Left lung (tissue), 10 donors: ENCODE data around the gene DNAJC4. TPM values are rescaled to one million over a fixed set of nuclear protein-coding genes. Genes with fewer than 3 reads are reported as not detected.

ENCODE experiments used
- ATAC-seq: fragments of 200-7000 bp; cut with Tn5 transposase; one replicate; pipeline ENCODE4 v1.9.1; 2020; ENCODE audit warnings: moderate library complexity
- DNase-seq, 4 donors: peaks; one replicate each; pipeline ENCODE4 v3.0.0-alpha.2; 2013 to 2020
- H3K27ac ChIP-seq, 2 donors: fragments of 200-600 bp; sonication (generic) in 1 of 2; one replicate each; pipeline versions ENCODE4 v1.5.0 to v1.8.0; 2020 to 2021
- H3K27me3 ChIP-seq, 2 donors: fragments of 200-600 bp; sonication (generic) in 1 of 2; one replicate each; pipeline versions ENCODE4 v1.5.0 to v1.8.0; 2020 to 2021
- H3K36me3 ChIP-seq, 2 donors: fragments of 200-600 bp; sonication (generic) in 1 of 2; one replicate each; pipeline versions ENCODE4 v1.5.0 to v1.8.0; 2020 to 2021
- H3K4me1 ChIP-seq, 2 donors: fragments of 200-600 bp; one replicate each; pipeline ENCODE4 v1.8.0; 2021
- H3K4me3 ChIP-seq, 2 donors: fragments of 200-600 bp; sonication (generic) in 1 of 2; one replicate each; pipeline versions ENCODE4 v1.5.0 to v1.8.0; 2020 to 2021; ENCODE audit warnings: mild to moderate bottlenecking in 1 of 2
- H3K9me3 ChIP-seq, 2 donors: fragments of 200-600 bp; sonication (generic) in 1 of 2; one replicate each; pipeline versions ENCODE4 v1.5.0 to v1.8.0; 2020 to 2021
- intact Hi-C, 2 donors: fragments of 100-400 bp; cut with DNase I; formaldehyde crosslinking; loops; one replicate each; pipeline versions ENCODE4 v1.11.2 to v1.14.2; 2022
- polyA plus RNA-seq, 6 donors: library from polyadenylated mRNA; unstranded; fragments of 120-200 nt; gene quantifications; one replicate each; pipeline ENCODE4 v1.2.1, GENCODE V29; 2013; ENCODE audit not compliant: insufficient read length in 6 of 6
- total RNA-seq, 2 donors: library from RNA; stranded (reverse); fragmentation: NEBNext Ultra II Directional; extraction: Animal tissue kit (Norgen Biotek cat#: 25700); gene quantifications; one replicate each; pipeline ENCODE4 v1.2.1, GENCODE V29; 2021
- TF ChIP-seq, protein P1 (sequence below), 2 donors: fragments of 200-600 bp; sonication (generic) in 1 of 2; IDR thresholded peaks; one replicate each; pipeline versions ENCODE4 v1.5.0 to v1.8.0; 2021; ENCODE audit warnings: antibody characterized with exemption in 2 of 2
- donor health status: DM: no; HTN: yes; CAD: no.
- donor health status: DM: no; HTN: no; CAD: no.

The DNAJC4 gene
- total and polyA plus RNA-seq, 8 donors = 26.0 to 83.9 (median 68.7) TPM

- TF ChIP-seq, protein P1, sequence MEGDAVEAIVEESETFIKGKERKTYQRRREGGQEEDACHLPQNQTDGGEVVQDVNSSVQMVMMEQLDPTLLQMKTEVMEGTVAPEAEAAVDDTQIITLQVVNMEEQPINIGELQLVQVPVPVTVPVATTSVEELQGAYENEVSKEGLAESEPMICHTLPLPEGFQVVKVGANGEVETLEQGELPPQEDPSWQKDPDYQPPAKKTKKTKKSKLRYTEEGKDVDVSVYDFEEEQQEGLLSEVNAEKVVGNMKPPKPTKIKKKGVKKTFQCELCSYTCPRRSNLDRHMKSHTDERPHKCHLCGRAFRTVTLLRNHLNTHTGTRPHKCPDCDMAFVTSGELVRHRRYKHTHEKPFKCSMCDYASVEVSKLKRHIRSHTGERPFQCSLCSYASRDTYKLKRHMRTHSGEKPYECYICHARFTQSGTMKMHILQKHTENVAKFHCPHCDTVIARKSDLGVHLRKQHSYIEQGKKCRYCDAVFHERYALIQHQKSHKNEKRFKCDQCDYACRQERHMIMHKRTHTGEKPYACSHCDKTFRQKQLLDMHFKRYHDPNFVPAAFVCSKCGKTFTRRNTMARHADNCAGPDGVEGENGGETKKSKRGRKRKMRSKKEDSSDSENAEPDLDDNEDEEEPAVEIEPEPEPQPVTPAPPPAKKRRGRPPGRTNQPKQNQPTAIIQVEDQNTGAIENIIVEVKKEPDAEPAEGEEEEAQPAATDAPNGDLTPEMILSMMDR (IDR thresholded peaks at IDR 0.05) = no peak
- Histone ChIP-seq H3K27ac (no peak overlapping the region), H3K4me3 (no peak overlapping the region), H3K9me3 (no peaks in the 10 kb centered on the region), H3K36me3 (peaks cover 0 to 100% of the 10 kb centered on the region in 2 donors), H3K4me1 (no peaks in the 10 kb centered on the region), H3K27me3 (no peaks in the 10 kb centered on the region)
- intact Hi-C loops = no loop called here
- DNase-seq = no peak
- no peak for ATAC-seq
Measured at GRCh38 chr11:64198511-64198910, 31.8 kb upstream of the DNAJC4 start.

DNA sequence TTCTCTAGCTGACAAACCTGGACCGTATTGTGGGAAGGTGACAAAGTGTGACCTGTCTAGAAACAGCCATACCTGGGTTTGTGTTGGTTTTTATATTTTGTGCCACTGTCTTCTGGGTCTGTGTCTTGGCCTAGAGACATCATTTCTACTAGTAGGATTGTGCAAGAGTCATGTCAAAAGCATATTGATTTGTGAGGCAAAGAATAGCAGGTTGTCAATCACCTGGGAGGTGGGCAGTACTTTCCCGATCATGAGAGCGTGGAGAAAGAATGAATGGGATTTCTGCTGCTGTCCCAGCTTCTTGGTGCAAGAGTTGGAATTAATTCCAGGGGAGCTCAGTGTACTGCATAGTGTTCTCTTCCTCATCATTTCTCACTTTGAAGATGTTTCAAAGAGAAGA, 28.8 kb upstream of the DNAJC4 start:
- TF ChIP-seq, protein P1 (IDR thresholded peaks at IDR 0.05) = no peak
- Histone ChIP-seq H3K27me3 (no peaks in the 10 kb centered on the region), H3K4me3 (no peak overlapping the region), H3K36me3 (peaks cover 7 to 97% of the 10 kb centered on the region in 2 donors), H3K27ac (no peak overlapping the region), H3K4me1 (peaks cover 0 to 28% of the 10 kb centered on the region in 2 donors), H3K9me3 (no peaks in the 10 kb centered on the region)
- no peak for DNase-seq
- intact Hi-C loops = loop anchor here in 1 of 2 donors (5.0 kb wide), 1 partner anchor 101 kb away; the partner anchor contains the start of gene CATSPERZ
- ATAC-seq = no peak

DNA sequence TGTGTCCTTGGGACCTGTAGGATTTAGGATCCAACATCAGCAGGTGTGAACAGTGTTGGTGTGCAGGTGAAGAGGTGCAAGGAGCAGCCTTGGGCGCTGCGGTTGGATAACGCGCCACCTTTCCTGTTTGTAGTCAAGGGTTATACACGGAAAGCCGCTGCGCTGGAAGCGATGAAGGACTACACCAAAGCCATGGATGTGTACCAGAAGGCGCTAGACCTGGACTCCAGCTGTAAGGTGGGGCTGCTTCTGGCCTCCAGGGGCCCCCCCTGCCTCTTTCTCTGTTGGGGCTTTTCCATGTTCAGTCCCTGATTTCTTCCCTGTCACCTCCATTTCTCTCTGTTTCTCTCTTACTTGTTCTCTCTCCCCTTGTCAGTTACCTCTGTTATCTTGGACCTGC, 27.4 kb upstream of the DNAJC4 start:
- no peak overlapping the region for H3K4me3 ChIP-seq
- peaks cover 2 to 37% of the 10 kb centered on the region in 2 donors for H3K4me1 ChIP-seq
- intact Hi-C loops = loop anchor here in 1 of 2 donors (5.0 kb wide), 1 partner anchor 99 kb away; the partner anchor contains the start of gene CATSPERZ
- no peaks in the 10 kb centered on the region for H3K9me3 ChIP-seq
- no peaks in the 10 kb centered on the region for H3K27me3 ChIP-seq
- ATAC-seq (no peak), DNase-seq (peak in 1 of 4 donors; percentile 41)
- TF ChIP-seq, protein P1 (IDR thresholded peaks at IDR 0.05) = no peak
- no peak overlapping the region for H3K27ac ChIP-seq
- H3K36me3 ChIP-seq = peaks cover 7 to 85% of the 10 kb centered on the region in 2 donors

DNA sequence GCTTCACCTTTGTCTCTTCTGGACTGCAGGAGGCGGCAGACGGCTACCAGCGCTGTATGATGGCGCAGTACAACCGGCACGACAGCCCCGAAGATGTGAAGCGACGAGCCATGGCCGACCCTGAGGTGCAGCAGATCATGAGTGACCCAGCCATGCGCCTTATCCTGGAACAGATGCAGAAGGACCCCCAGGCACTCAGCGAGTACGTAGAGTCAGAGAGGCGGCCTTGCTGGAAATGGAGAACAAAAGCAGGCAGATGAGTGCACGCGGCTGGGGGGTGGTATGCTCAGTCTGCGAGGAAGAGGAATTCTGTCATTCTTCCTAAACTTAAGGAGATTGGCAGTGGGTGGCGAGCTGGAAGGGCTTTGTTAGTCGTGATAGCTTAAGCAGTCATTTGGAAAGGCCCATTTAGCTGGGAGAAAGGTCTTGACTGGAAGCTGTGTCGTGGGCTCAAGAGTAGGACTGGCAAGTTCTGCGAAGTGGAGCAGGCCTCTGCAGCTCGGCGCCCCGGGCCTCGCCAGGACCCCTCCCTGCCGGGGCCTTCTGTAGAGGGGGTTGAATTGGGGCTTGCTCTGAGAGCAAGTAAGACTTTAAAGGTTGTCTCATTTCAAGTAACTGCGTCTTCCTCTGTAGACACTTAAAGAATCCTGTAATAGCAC, 26.8 kb upstream of the DNAJC4 start:
- peak in 1 of 4 donors; percentile 66 for DNase-seq
- peaks cover 2 to 42% of the 10 kb centered on the region in 2 donors for H3K4me1 ChIP-seq
- TF ChIP-seq, protein P1 (IDR thresholded peaks at IDR 0.05) = no peak
- no peaks in the 10 kb centered on the region for H3K27me3 ChIP-seq
- intact Hi-C loops = loop anchor here in 1 of 2 donors (5.0 kb wide), 1 partner anchor 99 kb away; the partner anchor contains the start of gene CATSPERZ
- no peak overlapping the region for H3K27ac ChIP-seq
- H3K9me3 ChIP-seq = no peaks in the 10 kb centered on the region
- H3K36me3 ChIP-seq = peaks cover 7 to 84% of the 10 kb centered on the region in 2 donors
- no peak for ATAC-seq
- no peak overlapping the region for H3K4me3 ChIP-seq

GRCh38 chr11:64204080-64204440, 26.3 kb upstream of the DNAJC4 start:
- peaks cover 2 to 47% of the 10 kb centered on the region in 2 donors for H3K4me1 ChIP-seq
- TF ChIP-seq, protein P1 (IDR thresholded peaks at IDR 0.05) = no peak
- ATAC-seq (no peak), DNase-seq (peak in 1 of 4 donors; percentile 56)
- no peak overlapping the region for H3K4me3 ChIP-seq
- intact Hi-C loops = loop anchor here in 1 of 2 donors (5.0 kb wide), 1 partner anchor 98 kb away; the partner anchor contains the start of gene CATSPERZ
- peaks cover 7 to 84% of the 10 kb centered on the region in 2 donors for H3K36me3 ChIP-seq
- peak overlapping the region in 1 of 2 donors; percentile 94 for H3K27ac ChIP-seq
- H3K9me3 ChIP-seq = no peaks in the 10 kb centered on the region
- no peaks in the 10 kb centered on the region for H3K27me3 ChIP-seq
